Neural progenitor cell (in vitro differentiated cells): ENCODE data around the gene HMGCR.

Experiments
- CTCF ChIP-seq: fragments of 200-600 bp; sonication (generic); IDR thresholded peaks from 2 replicates; pipeline ENCODE4 v1.5.1; 2017; ENCODE audit warnings: antibody characterized with exemption, mild to moderate bottlenecking
- EZH2 ChIP-seq: fragments of 200-600 bp; sonication (generic); IDR thresholded peaks from 2 replicates; pipeline ENCODE4 v1.6.1; 2017; ENCODE audit warnings: antibody characterized with exemption, mild to moderate bottlenecking, moderate library complexity
- EZH2phosphoT487 ChIP-seq: fragments of 200-600 bp; sonication (generic); IDR thresholded peaks from 2 replicates; pipeline ENCODE4 v1.6.1; 2017; ENCODE audit warnings: antibody characterized with exemption

- TF ChIP-seq CTCF: peak; percentile 7
- TF ChIP-seq EZH2: no peak
- TF ChIP-seq EZH2phosphoT487: no peak
Observed at GRCh38 chr5:75325242-75325641, 11.8 kb upstream of the HMGCR start.
